H1 (cell line): Measurements from ENCODE around the gene S100G. TPM values are rescaled to one million over a fixed set of nuclear protein-coding genes. Genes with fewer than 3 reads are reported as not detected.

Experiments used
- CHD7 ChIP-seq: fragments of 300-600 bp; sonication (generic); IDR thresholded peaks from 2 replicates; pipeline ENCODE4 v1.7.1; 2012; ENCODE audit warnings: low read length, moderate library complexity, mild to moderate bottlenecking, inconsistent platforms; ENCODE audit not compliant: insufficient replicate concordance
- NRF1 ChIP-seq: IDR thresholded peaks from 2 replicates; pipeline ENCODE4 v1.6.1; 2011; ENCODE audit warnings: mild to moderate bottlenecking, low read depth, low read length, improper control_type of control experiment
- polyA plus RNA-seq, 7 experiments: library from polyadenylated mRNA; depleted of rRNA in 3 of 7; stranded (reverse) in 5 of 7; unstranded in 2 of 7; fragments of >200 nt in 5 of 7; fragments of 200-250 nt in 2 of 7; gene quantifications; 1 replicate in 5 of 7; 2 replicates in 1 of 7; 4 replicates in 1 of 7; pipeline versions ENCODE4 v1.2.1 to v1.2.3, GENCODE V29; 2011 to 2013; ENCODE audit warnings: missing spikeins in 2 of 7, mixed read lengths in 2 of 7
- total RNA-seq: library from RNA; stranded (reverse); fragmentation: NEBNext Ultra II Directional; extraction: Animal tissue kit (Norgen Biotek cat#: 25700); gene quantifications from 2 replicates; pipeline ENCODE4 v1.2.1, GENCODE V29; 2021

Gene S100G
- total and polyA plus RNA-seq, 2 of the 8 experiments (the other 6 are each of a cell fraction or from before 2014, with no cell fraction given), result not detected

GRCh38 chrX:16635040-16635439 is 14.9 kb upstream of the S100G start (continued):
- TF ChIP-seq CHD7, result no peak
- no peak for TF ChIP-seq NRF1
